HUDEP-2 (cell line): Measurements from ENCODE around the gene SH2B2.
"Not testable (repeated sequence)": the region's sequence is repeated elsewhere in the genome, so short reads cannot be mapped to it uniquely, and the experiment has no call there.

ENCODE experiments used
- DNase-seq, 76 experiments: peaks; one replicate each; lab custom pipeline; 2025; ENCODE audit not compliant: unreplicated experiment in 76 of 76; lab: John Stamatoyannopoulos, UW

The SH2B2 gene

DNA sequence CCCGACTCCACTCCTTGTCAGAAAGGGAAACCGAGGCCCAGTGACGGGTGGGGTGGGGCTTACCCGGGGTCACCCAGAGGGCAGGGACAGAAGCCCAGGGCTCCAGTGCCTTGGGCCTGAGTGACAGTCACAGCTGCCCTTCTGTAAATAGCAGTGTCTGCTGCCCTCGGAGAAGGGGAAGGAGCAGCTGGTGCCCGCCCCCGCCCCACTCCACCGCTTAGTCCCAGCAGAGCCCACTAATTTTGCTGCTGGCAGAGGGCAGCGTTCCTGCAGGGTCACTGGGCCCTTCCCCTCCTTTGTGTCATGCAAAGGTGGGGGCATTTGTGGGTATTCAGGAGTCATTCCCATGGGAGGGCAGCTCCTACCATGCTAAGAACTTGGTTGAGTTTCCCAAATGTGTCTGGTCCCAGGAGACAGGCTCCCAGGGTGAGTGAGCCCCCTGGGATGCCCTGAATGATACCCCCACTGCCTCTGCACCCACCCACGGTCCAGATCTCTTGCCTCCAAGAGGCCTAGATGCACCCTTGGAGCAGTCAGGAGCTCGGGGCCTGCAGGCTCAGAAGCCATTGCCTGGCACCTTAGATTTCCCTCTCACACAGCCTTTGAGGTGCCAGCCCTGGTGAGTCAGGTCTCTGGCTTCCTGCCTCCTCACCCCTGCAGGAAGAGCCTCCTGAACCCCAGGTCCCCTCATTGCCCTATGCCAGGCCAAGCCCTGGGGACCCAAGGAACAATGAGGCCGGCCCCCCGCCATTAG, 17.2 kb downstream of the SH2B2 start:
- no peak for DNase-seq

DNA sequence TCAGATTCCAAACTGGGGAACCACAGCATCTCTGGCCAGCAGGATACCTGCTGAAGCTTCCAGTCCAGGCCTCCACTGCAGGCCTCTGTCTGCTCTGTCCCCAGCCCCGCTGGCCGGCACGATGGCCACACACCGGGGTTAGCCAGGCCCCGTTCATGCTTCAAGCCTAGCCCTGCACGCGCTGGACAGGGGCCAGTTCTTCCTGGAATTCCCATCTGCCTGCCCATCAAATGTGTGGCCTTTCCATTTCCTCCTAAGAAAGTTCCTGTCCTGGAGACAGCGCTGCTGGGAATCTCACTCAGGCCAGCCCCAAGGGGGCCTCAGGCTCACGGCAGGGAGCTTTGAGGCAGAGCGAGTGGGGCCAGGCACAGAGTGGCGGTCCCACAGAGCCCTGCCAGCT, 18.0 kb downstream of the SH2B2 start:
- no peak for DNase-seq

DNA sequence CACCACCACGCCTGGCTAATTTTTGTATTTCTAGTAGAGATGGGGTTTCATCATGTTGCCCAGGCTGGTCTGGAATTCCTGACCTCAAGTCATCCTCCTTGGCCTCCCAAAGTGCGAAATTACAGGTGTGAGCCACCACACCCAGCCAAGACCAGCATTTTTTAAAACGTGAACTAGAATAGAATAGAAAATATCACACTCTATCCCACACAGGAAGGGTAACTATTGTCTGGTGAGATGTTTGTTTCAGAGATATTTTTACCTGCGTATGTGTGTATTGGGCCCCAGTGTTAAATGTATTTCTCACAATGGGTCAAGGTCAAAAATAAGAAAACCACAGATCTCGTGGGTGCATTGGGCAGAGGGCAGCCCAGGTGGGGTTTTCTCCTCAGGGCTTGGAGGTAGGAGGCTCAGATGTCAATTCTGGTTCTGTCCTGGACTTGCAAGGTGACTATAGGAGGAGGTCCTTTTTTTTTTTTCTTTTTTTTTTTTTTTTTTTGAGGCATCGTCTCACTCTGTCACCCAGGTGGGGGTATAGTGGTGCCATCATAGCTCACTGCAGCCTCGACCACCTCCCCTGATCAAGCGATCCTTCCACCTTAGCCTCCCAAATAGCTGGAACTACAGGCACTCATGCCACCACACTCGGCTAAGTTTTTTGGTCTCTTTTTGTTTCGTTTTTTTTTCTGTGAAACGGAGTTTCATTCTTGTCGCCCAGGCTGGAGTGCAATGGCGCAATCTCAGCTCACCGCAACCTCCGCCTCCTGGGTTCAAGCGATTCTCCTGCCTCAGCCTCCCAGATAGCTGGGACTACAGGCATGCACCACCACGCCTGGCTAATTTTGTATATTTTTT, 19.0 kb downstream of the SH2B2 start:
- DNase-seq: no peak

DNA sequence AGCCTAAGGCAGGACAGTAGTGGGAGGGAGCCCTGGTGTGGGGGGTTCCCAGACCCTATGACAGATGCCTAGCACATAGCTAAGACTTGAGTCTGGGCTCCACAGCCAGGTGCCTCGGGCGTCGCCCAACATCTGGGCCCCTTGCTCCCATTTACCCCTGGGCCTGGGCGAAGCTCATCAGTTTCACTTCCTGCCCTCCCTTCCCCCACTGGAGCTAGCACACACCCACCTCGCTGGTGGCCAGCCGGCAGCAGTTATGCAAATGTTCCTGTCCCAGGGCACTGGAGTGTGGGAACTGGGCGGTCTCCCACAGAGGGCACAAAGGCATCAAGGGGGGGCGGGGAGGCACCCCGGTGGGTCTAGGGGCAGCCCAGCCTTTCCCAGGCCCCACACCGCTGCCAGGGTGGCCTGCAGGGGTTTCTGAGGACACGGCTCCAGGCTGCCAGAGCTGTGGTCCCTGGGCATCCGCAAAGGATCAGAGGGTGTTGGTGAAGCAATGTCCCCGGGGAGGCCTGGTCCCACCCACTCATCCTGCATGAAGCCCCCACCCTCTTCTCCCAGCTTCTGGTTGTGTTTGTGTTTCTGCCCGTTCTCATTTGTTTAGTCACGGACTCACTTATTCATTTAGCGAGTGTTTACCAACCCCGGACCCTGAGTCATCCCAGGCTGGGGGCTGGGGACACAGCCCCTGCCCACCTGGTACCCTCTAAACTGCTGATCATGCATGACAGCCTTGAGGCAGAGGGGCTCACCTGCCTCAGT, 20.4 kb downstream of the SH2B2 start:
- peak in 1 of 76 experiments; percentile 5 for DNase-seq

DNA sequence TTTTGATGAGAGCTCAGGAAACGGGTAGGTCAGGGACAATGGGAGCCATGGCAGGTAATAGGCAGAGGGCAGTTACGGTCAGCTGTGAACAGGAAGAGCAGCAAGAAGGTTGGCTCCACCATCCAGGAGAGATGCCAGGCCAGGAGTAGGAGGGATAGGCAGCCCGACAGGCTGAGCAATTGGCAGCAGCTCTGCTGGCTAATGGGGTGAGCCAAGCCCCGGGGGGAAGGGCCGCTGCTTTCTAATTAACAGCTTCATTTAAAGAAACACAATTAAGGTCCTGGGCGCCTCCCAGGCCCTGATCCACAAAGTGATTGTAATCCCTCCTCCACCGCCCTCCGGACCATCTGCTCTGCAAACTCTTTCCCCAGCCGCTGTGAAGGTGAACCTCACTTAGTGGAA, 23.7 kb downstream of the SH2B2 start:
- no peak for DNase-seq

DNA sequence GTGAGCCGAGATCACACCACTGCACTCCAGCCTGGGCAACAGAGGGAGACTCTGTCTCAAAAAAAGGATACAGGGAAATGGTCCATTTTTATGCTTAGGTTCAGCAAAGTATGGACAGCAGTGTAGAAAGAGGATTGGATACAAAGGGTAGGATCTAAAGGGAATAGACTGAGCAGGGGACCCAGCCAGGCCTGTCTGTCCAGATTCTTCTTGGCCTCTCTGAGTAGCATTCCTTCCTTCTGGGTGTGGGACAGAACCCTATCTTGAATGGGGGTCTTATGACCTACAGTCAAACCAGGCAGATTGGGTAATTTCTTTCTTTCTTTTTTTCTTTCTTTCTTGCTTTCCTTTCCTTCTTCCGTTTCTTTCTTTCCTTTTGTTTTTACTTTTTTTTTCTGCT, 25.6 kb downstream of the SH2B2 start:
- no peak for DNase-seq

DNA sequence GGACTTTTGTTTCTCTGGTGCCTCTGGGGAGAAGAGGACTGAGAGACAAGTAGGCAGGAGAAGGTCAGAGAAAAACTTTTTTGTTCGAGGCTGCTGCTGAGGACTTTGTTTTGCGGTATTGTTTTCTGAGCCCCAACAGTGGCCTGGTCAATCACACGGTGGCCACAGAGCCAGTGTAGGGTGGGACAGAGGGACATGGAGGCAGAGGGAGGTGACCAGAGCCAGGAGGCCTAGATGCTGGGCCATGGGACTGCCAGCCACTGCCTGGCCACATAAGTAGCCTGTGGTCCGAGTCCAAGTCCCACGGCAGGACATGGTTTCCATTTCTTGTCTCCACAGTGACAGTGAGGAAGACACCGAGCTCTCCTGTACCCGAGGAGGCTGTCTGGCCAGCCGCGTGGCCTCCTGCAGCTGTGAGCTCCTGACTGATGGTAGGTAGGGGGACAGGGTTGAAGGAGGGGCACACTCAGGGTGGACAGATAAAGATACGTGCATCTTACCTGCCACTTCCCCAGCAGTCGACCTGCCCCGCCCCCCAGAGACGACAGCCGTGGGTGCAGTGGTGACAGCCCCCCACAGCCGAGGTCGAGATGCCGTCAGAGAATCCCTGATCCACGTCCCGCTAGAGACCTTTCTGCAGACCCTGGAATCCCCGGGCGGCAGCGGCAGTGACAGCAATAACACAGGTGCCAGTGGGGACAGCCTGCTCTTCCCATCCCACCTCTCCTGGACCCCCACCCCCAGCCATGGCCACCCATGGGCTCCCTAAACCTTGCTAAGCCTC, 27.5 kb downstream of the SH2B2 start:
- no peak for DNase-seq

DNA sequence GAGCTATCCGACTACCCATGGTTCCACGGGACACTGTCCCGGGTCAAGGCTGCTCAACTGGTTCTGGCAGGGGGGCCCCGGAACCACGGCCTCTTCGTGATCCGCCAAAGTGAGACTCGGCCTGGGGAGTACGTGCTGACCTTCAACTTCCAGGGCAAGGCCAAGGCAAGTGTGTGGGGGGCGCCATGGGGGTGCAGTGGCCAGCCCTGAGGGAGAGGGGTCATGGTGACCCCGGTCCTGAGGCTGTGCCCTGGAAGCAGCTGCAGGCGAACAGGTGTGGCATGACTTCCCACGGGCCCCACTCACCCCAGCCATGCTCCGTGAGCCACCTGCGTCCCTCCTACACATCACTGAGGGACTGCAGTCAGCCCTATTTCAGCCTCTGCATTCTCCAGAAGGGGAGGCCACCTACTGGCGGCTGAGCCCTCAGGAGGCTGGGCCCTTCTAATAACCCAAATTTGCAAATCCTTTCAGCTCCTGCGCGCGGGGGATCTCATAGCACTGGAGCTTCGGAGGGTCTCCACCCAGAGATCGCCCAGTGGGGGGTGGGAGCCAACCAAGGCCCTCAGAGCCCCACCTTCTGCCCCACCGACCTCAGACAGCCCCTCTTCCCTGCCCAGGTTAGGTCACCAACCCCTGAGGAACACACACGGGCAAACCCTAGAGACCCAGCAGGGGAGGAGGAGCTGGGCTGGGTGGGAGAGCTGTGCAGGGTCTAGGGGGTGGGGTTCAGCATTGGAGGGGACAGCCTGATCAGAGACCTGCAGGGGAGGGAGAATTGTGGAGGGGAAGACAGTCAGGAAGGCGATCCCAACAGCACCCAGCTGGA, 30.8 kb downstream of the SH2B2 start:
- no peak for DNase-seq

DNA sequence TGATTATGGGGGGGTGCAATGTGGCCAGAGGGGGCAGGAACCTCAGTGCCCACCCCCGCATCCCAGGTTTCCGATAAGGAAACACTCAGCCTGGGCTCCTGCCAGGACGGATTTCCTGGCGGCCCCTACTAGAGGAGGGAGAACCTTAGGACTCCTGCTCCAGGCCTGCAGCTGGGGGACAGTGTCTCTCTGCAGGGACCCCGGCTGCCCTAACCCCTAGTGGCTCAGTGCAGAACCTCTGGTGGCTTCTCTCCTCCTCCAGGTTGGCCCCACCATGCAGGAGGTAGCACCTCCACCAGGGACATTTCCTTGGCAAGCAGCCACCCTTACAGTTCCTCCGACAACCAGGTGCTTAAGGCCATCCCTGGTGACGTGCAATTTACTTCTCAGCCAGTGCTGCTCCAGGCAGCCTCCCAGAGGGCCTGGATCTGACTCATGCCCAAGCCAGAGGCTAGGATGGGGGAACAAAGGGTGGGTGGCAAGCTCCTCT, 31.9 kb downstream of the SH2B2 start:
- DNase-seq: no peak

DNA sequence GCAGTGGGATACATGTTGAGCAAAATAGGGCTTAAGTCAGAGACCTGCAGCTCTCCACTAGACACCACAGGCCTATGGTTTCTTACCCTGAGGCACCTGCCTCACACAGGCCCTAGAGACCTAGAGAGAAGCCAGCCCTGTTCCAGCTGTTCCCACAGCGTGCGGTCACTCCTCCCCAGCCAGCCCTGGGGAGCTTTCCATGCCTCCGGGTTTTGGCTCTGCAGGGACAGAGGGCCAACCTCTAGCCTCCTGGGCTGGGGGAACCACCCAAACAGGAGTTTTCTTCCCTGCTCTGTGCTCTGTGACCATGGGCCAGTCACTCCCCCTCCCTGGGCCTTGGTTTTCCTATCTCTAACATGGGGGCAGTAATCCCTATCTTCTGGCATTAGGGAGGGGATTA, 33.0 kb downstream of the SH2B2 start:
- DNase-seq: no peak

DNA sequence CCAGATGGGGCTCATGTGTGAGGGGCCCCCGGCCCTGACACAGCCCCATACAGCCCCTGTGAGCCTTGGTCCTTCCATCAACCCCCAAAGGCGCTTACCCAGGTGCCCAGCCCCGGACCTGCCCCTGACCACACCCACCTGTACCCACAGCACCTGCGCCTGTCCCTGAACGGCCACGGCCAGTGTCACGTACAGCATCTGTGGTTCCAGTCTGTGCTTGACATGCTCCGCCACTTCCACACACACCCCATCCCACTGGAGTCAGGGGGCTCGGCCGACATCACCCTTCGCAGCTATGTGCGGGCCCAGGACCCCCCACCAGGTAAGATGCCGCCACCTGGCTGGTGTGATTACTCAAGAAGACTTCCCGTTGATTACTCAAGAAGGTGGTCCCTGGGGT, 33.5 kb downstream of the SH2B2 start:
- DNase-seq: no peak

DNA sequence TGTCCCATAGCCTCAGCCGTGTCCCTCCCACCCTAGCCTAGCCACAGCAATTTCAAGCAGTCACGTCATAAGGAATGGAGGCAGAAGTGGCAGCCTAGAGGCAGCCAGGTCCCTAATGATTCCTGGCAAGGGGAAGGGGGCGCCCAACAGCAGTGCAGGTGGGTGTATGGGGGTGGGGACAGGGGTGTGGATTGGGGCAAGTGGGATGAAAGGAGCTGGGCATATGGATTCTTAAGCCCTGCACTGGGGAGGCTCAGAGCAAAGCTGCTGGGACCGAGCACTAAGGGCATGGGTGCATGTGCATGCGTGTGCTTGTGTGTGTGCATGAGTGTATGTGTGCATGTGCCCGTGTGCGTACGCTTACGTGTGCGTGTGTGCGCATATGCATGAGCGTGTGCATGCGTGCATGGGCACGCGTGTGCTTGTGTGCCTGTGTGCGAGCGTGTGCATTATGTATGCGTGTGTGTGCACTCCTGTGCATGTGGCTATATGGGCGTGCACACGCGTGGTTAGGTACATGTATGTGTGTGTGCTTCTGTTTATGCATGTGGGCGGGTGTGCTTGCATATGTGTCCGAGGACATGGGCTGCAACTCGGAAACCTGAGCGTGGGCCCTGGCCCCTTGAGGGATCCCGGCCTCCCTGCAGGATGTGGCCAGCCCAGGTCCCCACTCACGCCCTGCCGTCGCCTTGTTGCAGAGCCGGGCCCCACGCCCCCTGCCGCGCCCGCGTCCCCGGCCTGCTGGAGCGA, 34.1 kb downstream of the SH2B2 start:
- no peak for DNase-seq

DNA sequence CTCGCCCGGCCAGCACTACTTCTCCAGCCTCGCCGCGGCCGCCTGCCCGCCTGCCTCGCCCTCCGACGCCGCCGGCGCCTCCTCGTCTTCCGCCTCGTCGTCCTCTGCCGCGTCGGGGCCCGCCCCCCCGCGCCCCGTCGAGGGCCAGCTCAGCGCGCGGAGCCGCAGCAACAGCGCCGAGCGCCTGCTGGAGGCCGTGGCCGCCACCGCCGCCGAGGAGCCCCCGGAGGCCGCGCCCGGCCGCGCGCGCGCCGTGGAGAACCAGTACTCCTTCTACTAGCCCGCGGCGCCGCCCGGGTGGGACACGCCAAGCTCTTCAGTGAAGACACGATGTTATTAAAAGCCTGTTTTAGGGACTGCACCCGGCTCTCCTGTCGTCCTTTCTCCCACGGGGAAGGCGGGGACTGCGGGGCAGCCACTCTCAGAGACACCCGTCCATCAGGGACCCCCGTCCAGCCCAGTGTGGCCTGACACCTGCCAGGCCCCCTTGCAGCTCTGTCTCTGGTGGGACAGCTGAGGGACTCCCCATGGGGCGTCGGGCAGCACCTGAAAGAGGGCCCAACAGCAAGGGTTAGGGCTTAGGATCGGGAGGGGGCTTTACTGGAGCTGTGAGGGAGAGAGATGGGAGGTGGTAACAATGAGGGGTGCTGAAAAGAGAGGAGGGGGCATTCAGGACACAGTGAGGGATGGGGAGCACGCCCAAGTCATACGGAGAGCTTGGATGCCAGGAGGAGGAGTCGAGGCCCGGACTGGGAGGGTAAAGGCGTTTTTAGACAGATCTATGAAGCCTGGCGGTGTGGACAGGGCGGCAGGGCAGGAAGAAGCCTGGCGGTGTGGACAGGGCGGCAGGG, 34.9 kb downstream of the SH2B2 start:
- no peak for DNase-seq

DNA sequence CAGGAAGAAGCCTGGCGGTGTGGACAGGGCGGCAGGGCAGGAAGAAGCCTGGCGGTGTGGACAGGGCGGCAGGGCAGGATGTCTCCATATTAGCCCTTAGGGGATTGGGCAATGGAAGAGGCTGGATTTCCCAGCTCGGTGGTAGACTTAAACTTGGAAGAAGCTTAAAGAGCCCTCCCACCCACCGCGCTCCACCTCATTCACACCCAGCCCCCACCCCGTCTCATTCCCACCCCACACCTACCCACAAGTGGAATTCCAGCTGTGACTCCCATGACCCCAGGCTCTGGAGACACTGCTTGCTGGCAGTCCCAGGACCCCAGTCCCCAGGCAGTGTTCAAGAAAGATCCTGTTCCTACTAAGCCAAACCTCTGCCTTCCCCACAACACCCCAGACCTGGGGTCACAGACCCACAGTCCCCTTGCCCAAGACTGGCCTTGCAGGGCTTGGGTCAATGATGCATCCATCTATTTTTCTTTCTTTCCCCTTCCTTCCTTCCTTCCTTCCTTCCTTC, 35.6 kb downstream of the SH2B2 start:
- no peak for DNase-seq

DNA sequence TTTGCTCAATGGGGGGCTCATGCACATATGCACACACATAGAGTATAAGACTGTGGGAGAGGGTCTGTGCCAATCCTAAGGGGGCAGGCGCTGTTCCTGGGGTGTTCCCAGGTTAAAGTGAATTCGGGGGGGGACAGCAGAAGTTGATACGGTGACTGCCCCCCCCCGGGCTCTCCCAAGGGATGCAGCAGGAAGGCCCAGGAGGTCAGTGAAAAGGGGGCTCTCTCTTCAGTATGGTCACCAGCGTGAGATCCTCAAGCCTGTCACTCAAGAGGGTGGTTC, 37.2 kb downstream of the SH2B2 start:
- DNase-seq: no peak

DNA sequence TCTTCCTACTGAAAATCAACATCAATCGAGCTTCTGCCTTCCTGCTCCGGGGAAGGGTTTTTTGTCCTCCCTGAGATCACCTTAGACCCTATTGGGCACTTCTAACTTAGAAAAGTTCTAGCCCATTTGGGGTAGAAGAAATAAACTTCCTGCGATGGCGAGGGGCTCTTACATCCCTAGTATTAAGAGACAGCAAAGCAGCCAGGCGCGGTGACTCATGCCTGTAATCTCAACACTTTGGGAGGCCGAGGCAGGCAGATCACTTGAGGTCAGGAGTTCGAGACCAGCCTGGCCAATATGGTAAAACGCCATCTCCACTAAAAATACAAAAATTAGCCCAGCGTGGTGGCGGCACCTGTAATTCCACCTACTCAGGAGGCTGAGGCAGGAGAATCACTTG, 38.4 kb downstream of the SH2B2 start:
- DNase-seq: not testable (repeated sequence)

DNA sequence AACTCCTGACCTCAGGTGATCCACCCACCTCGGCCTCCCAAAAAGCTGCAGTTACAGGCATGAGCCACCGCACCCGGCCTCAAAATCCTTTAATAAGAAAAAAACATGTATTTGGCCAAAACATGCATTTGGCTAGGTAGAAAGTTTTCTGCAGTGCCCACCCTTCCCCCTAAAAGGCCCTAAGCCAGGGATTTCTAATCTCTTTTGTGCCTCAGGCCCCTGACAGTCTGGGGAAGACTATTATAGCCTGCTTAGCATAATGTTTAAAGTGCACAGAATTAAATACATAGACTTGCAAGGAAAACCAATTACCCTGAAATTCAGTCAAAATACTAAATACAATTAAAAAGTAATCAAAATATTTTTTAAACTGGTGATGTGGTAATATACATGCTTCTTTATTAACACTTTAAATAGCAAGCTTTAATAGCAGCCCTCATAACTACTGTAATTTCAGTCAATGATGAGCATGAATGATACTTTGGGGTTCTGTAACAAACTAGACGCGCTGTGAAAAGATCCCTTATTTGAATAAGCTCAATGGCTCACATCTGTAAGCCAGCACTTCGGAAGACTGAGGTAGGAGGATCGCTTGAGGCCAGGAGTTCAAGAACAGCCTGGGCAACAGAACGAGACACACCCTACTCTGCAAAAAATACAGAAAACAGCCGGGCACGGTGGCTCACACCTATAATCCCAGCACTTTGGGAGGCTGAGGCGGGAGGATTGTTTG, 39.7 kb downstream of the SH2B2 start:
- DNase-seq: no peak
